Measurements from ENCODE around the gene TAB3.
A peak's percentile ranks its signal among the peaks of the same experiment; 100 is the strongest.

The TAB3 gene, protein sequence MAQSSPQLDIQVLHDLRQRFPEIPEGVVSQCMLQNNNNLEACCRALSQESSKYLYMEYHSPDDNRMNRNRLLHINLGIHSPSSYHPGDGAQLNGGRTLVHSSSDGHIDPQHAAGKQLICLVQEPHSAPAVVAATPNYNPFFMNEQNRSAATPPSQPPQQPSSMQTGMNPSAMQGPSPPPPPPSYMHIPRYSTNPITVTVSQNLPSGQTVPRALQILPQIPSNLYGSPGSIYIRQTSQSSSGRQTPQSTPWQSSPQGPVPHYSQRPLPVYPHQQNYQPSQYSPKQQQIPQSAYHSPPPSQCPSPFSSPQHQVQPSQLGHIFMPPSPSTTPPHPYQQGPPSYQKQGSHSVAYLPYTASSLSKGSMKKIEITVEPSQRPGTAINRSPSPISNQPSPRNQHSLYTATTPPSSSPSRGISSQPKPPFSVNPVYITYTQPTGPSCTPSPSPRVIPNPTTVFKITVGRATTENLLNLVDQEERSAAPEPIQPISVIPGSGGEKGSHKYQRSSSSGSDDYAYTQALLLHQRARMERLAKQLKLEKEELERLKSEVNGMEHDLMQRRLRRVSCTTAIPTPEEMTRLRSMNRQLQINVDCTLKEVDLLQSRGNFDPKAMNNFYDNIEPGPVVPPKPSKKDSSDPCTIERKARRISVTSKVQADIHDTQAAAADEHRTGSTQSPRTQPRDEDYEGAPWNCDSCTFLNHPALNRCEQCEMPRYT

DNA sequence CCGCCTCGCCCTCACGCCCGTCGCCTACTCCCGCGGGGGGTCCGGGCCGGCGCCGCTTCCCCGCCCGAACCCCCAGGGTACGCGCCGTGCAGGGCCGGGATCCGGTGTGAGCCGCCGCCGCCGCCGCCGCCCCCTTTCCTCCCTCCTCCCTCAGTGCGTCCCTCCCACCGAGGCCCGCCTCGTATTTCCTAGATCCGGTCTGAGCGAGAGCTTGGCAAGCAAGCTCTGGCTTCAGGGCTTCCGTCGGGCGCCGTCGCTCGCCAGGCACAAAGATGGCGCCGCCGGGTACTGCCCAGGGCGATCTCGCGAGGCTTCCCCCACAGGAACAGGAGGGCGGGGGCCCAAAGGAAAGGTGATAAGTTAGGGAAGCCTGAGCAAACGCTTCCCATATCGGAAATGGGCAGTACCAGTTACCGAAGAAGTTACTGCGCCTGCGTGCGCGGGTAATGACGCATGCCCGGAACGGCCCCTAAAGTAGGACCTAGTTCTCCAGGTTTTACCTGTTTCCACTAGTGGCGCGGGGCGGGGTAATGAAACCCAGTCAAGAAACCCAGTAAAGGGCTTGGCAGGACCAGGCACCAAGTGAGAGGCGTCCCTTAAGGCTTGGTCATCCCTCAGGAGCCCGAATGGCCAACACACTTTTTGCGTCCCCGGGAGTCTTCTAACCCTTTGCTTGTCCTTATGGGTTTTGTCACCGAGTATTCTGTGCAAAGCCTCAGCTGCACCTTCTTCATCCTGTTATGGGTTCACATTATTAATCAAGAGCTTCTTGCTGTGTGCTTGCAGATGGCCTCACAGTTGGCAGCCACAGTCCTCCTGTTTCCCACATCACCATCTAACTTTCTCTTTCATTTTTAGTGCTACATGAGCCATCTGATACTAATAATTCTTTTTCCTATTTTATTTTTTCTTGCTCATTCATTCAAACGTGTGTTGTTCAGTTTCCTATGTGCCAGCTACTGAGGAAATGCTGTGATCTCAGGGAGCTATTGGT, at the start of gene TAB3:
TAB3 (minus strand) TSS at position 108 of the 994 bp plus-strand sequence. CDS start 29,666 bp downstream, outside the sequence.
- DNase-seq: peak; percentile 92

DNA sequence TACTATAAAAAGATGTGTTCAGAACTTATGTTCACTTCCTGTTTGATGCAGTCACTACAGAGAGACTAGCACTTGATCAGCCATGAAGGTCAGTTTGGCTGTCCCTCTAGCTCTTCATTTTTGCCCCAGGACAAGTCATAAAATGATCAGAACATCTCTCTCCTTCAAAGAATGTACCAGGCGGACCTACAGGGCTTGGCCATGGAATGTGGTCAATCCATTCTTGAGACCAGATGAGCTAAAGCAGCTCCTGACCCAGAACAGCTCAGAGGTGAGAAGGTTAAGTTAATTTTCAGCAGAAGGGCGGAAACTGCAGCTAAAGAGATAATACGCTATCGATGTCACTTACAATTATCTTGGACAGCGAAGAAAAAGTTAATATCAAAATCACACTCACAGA, 49.2 kb upstream of the TAB3 start:
- DNase-seq: no peak

DNA sequence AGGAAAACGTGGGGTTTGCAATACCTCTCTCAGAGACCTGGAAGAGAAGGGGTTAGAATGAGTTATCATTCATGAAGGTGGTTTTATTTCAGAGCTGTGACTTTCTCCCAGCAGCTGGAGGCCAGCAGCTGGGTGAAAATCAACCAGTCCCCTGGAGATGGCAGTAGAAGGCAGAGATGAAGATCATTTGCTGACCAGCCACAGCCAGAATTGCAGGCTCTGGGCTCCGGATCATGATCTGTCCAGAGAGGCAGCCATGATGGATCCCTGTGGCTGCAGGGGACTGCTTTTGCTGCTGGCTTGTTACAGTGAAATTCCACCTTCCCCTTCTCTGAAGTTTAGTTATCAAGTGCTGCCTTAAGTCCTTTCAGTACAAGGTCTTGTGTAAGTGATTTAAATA, 46.9 kb upstream of the TAB3 start:
- DNase-seq: no peak

DNA sequence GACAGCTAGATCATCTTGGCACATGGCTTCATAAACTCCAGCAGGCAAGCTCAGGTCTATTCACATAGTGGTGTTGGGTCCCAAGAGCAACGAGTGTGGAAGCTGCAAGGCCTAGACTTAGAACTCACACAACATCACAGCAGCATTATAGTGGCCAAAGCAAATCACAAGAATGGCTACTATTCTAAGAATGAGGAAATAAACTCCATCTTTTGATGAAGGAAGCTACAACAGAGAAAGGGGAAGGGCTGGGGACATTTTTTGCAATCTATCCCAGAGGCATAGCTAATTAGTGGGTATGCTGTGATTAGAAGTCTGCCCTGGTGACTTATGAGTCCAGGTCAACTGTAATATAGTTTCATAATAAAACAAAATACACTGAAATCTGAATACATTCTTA, 42.9 kb upstream of the TAB3 start:
- DNase-seq: no peak

DNA sequence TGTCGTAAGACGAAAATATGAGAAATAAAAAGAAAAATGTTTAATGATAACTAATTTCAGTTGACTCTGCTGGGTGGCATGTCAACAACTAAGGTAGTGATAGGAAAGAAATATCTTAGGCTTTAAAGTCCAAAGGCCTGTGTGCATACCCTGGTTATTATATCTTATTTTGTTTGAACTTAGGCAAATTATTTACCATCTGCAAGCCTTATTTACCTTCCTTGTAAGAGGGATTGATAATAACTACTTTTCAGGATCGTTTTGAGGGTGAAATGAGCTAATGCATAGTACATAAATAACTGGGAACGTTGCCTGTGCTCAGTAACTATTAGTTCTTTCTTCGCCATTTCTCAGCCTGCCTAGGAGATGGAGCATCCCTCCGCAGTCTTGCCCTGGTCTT, 41.6 kb upstream of the TAB3 start:
- no peak for DNase-seq

DNA sequence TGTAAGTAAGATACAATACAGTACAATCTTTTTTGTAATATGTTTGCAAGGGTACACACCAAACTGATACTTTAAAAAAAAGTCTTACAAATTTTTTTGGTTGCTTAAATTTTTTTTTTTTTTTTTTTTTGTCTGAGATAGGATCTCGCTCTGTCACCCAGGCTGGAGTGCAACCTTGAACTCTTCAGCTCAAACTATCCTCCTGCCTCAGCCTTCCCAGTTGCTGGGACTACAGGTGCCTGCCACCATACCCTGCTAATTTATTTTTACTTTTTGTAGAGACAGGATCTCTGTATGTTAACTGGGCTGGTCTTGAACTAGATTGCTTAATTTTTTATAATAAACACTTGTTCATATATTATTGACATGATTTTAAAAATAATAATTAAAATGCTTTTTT, 41.1 kb upstream of the TAB3 start:
- no peak for DNase-seq

DNA sequence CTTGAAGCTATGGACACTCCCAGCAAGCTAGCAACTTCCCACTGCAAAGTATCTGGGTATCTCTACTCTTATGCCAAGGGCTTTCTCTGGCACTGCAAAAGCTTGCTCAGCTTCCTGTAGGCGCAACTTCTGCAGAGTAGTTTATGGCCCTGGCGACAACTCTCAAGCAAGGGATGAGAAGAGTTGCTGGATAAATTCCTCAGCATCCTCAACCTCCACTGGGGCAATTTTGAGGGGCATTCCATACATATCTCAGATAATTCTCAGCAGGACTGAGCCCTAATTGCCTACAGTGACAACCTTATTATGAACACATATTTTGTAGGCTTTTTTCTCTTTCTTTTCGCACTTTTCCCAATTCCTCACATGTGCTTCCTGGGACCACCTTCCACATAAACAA, 31.2 kb upstream of the TAB3 start:
- no peak for DNase-seq

DNA sequence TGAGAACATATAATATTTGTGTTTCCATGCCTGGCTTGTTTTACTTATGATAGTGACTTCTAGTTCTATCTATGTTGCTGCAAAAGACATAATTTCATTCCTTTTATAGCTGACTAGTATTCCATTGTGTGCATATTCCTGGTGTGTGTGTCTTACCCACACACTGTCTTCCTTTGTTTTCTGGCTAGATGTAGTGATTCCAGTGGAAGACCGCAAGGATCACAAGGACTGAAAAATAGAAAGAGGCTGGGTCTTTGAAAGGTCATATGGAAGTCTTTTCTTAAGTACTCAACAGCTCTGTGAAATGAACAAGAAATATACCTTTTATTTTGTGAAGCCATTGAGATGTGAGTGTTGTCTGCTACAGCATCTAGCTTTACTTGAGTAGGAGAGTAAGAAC, 29.4 kb upstream of the TAB3 start:
- no peak for DNase-seq

DNA sequence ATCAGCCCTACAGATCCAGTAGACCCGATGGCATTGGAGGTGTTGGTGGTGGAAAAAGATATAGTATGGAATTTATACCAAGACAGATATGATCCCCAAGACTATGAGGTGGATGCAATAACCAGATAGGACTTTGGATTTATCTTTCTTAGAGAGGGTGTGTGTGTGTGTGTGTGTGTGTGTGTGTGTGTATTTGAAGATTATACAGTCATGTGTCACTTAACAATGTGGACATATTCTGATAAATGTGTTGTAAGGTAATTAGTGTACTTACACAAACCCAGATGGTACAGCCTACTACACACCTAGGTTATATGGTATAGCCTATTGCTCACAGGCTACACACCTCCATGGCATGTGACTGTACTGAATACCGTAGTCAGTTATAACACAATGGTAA, 24.4 kb upstream of the TAB3 start:
- DNase-seq: no peak

DNA sequence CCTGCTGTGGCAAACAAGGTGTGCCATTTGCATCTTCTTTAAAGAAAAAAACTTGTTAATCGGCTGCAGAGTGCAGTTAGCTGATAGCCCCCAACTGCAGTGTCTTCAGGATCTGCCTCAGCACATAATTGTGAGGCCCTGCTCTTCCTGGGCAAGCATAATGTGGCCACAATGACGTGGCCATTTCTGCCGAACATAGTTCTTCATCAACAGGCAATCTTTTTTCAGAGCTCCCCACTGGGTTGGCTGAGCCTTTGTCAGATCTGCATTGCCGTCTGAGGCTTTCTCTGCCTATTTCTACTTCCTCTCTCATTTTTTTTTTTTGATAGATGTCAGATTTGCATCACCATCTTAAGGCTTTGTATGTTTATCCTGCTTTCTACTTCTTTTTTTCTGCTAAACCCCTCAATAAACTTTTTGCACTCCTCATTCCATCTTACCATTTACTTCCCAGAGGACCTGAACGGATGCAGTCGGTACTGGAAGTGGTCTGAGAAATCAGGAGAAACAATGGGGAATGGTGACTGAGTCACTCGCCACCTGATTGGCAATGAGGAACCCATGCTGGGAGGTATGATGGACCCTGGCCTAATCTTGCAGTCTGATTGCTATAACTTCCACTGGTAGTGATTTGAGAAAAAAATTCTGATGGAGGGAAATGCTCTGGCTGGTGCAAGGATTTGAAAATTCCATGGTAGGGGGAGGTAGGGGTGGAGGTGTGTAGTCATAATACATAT, 21.2 kb upstream of the TAB3 start:
- DNase-seq: no peak

DNA sequence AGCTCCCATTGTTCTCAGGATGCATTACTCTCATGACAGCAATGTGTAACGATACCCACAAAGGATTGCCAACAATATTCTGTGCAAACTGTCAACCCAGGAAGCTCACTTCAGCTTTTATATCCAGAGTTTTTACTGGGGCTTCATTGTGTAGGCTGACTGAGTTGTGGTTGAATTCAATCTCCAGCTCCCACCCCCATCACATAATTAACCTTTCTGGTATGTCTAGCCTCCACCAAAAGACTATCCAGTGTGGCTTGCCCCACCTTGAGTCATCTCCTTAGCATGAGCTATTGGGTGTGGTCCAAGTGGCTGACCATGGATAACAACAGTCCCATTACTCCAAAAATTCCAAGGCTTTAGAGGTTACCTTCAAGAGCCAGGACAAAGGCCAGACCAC, 17.7 kb upstream of the TAB3 start:
- DNase-seq: no peak

DNA sequence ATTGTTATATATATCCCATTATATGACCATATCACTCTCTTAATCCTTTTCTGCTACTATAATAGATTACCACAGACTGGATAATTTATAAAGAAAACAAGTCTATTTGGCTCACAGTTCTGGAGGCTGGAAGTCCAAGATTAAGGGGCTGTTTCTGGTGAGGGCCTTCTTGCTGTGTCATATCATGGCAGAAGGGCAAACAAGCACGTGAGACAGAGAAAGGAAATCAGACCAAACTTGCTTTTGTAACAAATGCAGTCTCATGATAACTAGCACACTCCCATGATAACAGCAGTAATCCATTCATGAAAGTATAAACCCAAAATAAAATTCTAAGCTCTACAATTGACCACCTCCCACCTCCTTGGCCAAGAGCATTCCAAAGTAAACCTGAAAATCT, 16.3 kb upstream of the TAB3 start:
- no peak for DNase-seq

DNA sequence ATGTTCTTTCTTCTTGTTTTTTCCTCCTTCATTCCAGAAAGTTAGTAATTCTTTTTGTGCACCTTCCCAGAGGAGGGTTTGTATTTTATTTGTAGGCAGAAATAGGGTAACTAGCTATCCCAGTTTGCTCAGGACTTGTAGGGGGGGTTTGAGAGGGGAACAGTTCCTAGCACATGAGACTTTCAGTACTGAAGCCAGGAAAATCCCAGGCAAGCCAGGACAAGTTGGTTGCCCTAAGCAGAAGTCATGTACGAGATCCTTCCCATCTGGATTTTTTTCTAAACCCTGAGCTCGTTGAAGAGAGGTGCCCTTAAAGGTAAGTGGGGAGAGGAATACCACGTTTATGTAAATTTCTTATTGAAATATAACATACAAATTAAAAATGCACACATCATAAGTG, 15.6 kb upstream of the TAB3 start:
- DNase-seq: no peak

DNA sequence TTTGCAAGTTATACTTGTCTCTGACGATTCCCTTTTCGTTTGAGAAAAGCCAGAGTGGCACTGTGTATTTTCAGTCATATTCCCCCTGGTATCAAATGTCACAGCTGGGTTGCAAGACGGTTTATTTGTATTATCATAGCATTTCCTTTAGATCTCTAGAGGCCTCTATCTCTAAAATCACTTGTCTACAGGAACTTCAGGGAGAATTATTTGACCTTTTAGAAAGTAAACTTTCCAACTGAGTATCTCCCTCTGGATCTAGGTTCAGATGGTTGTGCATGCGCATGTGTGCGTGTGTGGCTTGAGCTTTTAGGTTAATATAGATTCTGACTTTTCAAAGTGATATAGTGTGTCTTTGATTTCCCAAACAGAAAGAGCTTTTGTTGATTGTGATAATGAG, 15.1 kb upstream of the TAB3 start:
- no peak for DNase-seq

DNA sequence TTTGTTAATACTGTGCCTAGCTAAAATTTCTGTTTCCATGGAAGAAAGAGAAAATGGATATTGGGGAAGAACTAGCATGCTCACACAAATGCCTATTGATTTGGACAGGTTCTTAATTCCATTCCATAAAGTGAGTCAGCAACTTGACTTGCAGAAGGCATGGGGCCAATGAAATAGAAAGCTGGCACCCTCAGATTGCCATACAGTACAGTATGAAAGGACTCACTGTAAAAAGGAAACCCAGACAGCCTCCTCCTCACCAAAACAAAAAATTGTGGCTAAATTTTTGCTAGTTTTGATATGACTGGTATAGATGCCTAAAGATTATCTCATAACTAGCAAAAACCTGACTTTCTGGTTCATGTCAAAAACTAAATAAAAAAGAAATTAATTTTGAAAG, 11.2 kb upstream of the TAB3 start:
- DNase-seq: no peak

DNA sequence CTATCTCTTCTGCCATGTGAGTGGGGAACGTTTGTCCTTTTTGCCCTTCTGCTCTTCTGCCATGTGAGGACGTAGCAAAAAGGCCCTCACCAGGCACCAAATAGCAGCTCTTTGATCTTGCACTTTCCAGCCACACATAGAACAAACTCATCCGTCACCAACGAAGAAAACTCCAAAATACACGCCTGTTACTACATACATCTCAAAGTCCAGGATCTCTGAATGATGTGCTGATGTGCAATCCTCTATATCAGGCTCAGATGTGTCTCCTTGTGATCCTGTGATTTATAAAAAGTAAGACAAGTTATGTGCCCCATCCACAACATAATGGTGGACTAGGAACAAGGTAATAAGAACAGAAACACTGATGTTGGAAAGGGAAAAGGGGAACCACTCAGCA, 9.8 kb upstream of the TAB3 start:
- DNase-seq: no peak

DNA sequence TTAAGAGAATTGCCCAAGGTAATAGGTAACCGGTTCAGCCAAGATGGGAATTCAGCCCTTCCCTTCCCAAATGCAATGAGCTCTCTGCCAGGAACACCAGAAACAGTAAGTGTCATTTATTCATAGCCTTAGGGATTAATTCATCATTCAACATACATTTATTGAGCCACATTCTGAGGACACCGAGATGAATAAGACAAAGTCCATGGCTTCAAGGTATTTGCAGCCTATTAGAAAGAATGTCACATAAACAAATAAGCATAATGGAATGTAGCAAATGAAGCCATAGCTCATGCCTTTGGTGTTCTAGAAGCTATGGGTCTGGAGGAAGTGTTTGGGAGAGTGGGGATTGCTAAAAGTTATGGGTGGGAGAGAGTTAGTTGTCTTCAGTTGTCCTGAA, 6.3 kb upstream of the TAB3 start:
- no peak for DNase-seq

DNA sequence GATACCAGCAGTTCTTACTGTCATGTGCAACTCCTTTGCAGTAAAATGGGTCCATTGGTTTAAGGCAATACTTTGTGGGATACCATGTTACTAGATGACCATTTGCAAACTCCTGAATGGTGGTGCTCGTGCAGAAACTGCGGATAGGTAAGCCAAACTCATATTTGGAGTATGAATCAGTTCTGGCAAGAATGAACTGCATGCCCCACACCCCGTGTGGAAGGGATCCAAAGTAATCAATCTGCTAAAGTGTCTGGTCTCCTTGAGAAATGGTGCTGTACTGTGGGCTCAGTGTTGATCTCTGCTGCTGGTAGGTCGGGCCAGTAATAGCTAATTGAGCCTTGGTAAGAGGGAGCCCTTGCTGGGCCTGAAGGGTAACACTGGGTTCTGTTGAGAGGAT, 4.2 kb upstream of the TAB3 start:
- DNase-seq: no peak

DNA sequence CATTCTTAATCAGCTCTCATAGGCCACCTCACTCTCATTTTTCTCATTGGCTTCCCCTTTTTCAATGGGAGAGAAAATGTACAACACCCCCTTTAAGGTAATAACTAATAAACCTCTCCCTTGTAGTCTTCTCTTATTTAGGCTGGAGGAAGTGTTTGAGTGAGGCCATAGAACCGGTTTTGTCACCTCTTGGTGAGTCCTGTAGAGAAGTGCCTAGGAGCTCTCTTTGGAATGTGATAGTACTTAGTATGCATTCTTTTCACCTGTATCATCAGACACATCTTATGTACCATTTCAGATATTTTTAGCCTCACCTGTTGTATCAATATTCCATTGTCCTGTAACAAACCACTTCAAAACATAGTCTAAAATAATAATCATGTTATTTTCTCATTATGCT, 3.5 kb upstream of the TAB3 start:
- no peak for DNase-seq

DNA sequence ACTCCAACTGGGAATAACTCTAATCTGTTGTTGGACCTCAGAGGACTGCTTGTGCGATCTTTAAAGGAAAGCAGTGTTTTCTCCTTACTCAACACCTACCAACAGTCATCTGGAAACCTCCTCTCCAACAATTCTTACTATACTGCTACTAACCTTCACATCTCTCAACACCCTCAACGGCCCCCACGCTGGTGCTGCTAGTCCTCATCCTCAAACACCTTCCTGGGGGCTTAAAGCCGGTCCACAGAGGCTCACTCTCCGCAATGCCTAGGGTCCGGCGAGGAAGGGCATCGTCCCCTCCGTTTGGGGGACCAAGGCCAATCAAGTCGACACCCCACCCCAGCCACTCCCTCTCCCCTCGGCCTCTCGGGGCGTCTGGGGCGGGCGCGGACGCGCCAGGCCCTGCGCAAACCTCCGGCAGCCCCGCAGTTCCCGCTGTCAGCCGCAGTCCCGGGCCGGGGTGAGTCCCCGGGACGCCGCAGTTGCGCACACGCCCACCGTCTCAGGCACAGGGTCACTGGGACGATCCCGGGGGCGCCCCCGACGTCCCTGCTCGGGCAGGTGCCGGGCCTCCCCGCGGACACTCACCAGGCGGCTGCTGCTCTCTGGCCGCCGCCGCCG, 418 bp downstream of the TAB3 start:
- peak; percentile 23 for DNase-seq

DNA sequence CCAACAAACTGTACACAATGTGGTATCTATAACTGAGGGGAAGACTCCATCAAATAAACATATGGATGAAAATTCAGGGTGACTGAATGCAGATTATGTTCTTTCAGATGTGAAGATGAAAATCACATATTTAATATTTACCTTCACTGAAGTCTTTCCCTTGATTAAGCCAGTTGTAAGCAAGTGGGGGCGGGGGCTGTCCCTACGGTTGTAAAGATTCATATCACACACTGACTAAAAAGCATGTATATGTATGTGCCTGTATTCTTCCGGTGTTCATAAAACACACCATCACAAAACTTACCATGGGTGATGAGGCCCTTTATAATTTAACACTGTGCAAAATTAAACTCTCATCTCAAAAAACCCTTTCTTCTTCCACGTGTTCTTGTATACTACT, 1.3 kb downstream of the TAB3 start:
- DNase-seq: peak; percentile 74

DNA sequence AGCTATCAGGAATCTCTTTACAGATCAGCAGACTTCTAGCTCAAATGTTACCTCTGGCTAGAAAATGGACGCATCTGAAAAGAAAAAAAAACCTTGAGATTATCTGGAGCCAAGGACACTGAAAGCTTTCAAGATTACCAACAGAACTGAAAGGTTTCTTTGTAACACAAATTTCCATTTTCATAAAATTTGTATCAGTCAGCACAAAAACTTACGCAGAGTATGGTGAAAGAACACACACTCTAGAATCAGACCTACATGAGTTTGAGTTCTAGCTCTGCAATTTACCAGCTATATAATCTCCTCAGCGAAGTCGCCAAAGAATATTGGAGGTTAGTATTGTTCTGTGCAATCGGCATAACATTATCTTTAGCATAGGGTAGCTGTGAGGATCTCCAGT, 1.8 kb downstream of the TAB3 start:
- no peak for DNase-seq

All from stimulated activated CD4-positive, alpha-beta T cell treated with anti-CD3 and anti-CD28 coated beads, Interleukin-4, amount 100 ng/mL, for 24 hours (primary cell).